ENCODE data around the gene LRRC3B.
"Not testable (repeated sequence)": the region's sequence is repeated elsewhere in the genome, so short reads cannot be mapped to it uniquely, and the experiment has no call there.

The LRRC3B gene

DNA sequence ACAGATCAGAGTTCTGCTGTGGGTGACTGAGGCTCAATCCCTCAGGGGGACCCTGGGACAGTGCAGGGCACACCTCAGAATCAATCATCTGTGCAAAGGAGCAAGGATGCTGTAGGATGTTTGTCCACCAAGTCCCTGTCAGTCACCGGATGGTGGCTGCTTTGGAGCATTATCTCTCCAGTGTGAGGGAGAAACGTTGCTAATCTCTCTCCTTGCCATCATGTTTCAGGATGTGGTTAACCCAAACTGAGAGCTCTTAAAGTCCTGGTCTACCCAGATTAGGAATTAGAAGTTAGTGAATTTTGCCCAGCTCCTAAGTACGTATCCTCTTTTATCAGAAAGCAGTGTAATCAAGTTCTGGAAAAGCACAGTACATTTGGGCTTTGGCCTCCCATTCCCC is 26.2 kb upstream of the LRRC3B start:
- H3K4me1 ChIP-seq (ENCODE audit: insufficient read depth, low read length, poor library complexity, severe bottlenecking), result no peaks in the 10 kb centered on the region
- H3K9me2 ChIP-seq (replicated peaks; ENCODE audit: low read depth, low read length), result no peaks in the 10 kb centered on the region
- no peaks in the 10 kb centered on the region for H3K27me3 ChIP-seq (ENCODE audit: insufficient read depth, low read length, poor library complexity, severe bottlenecking)
- no peaks in the 10 kb centered on the region for H3K79me2 ChIP-seq (ENCODE audit: insufficient read depth, low read length)
- no peaks in the 10 kb centered on the region; the same call in 1 of the 2 replicates for H3K9me3 ChIP-seq (ENCODE audit: insufficient read depth, low read depth, low read length)
- no peaks in the 10 kb centered on the region for H4K20me1 ChIP-seq (ENCODE audit: insufficient read depth, low read length, poor library complexity, severe bottlenecking)
- H3K4me2 ChIP-seq (ENCODE audit: low read depth, low read length, poor library complexity, severe bottlenecking), result no peak overlapping the region
- TF ChIP-seq CTCF (conservative IDR thresholded peaks at IDR 0.05; ENCODE audit: low read length) (no peak), EZH2phosphoT487 (IDR thresholded peaks at IDR 0.05; ENCODE audit: borderline replicate concordance) (no peak)
- H3F3A ChIP-seq (ENCODE audit: low read depth), result no peaks in the 10 kb centered on the region
- H3K36me3 ChIP-seq (ENCODE audit: insufficient read depth, low read length), result no peaks in the 10 kb centered on the region
- H2AFZ ChIP-seq (ENCODE audit: low read length), result no peak overlapping the region
- H3K4me3 ChIP-seq (ENCODE audit: low read length, poor library complexity, severe bottlenecking), result no peak overlapping the region
- H3K9ac ChIP-seq (ENCODE audit: low read depth, low read length, poor library complexity, severe bottlenecking), result no peak overlapping the region

GRCh38 chr3:26603311-26603710 is 19.3 kb upstream of the LRRC3B start:
- not testable (repeated sequence) for H3K36me3 ChIP-seq (ENCODE audit: insufficient read depth, low read length); H4K20me1 ChIP-seq (ENCODE audit: insufficient read depth, low read length, poor library complexity, severe bottlenecking); H3K27me3 ChIP-seq (ENCODE audit: insufficient read depth, low read length, poor library complexity, severe bottlenecking); H3F3A ChIP-seq (ENCODE audit: low read depth); H3K9ac ChIP-seq (ENCODE audit: low read depth, low read length, poor library complexity, severe bottlenecking); H2AFZ ChIP-seq (ENCODE audit: low read length); H3K4me2 ChIP-seq (ENCODE audit: low read depth, low read length, poor library complexity, severe bottlenecking); H3K4me3 ChIP-seq (ENCODE audit: low read length, poor library complexity, severe bottlenecking); H3K4me1 ChIP-seq (ENCODE audit: insufficient read depth, low read length, poor library complexity, severe bottlenecking); H3K9me2 ChIP-seq (replicated peaks; ENCODE audit: low read depth, low read length); H3K79me2 ChIP-seq (ENCODE audit: insufficient read depth, low read length); H3K9me3 ChIP-seq (ENCODE audit: insufficient read depth, low read depth, low read length)

DNA sequence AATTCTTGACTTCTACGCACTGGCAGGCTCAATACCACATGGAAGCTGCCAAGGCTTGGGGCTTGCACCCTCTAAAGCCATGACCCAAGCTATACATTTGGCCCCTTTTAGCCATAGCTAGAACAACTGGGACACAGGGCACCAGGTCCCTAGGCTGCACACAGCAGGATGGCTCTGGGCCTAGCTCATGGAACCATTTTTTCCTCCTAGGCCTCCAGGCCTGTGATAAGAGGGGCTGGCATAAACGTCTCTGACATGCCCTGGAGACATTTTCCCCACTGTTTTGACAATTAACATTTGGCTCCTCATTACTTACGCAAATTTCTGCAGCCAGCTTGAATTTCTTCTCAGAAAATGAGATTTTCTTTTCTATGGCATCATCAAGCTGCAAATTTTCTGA is 18.8 kb upstream of the LRRC3B start:
- not testable (repeated sequence) for H3K4me3 ChIP-seq (ENCODE audit: low read length, poor library complexity, severe bottlenecking)

DNA sequence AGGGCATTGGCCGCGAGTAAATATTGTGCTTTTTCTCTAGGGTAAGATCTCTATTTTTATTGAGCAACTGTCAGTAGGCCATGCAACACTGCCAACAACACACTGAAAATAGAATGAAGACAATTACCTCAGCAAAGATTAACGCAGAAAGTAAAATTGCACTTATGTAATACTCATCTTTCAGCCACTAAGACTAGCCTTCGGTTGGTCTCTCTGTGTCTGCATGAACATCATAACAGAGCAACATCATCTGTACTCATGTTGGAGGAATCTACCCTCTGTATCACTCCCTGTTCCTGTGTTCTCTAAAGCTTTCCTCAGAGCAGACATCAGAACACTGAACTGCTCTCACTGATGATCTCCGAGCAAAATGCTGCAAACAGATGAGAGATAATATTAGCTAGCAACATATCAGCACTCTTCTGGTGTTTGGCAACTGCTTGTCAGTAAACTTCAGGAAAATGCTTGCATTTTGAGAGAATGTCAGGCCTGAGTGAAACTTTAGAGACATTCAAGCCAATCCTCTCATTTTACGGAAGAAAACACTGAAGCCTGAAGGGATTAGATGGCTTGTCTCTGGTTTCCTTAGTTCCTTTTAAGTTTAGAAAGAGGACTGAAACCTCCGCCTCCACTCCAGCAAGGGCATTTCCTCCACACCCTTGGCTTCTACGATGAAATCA is 8.4 kb upstream of the LRRC3B start:
- Histone ChIP-seq H3K9ac (ENCODE audit: low read depth, low read length, poor library complexity, severe bottlenecking) (no peak overlapping the region), H4K20me1 (ENCODE audit: insufficient read depth, low read length, poor library complexity, severe bottlenecking) (no peaks in the 10 kb centered on the region), H2AFZ (ENCODE audit: low read length) (no peak overlapping the region), H3F3A (ENCODE audit: low read depth) (no peaks in the 10 kb centered on the region), H3K36me3 (ENCODE audit: insufficient read depth, low read length) (no peaks in the 10 kb centered on the region), H3K79me2 (ENCODE audit: insufficient read depth, low read length) (no peaks in the 10 kb centered on the region), H3K9me2 (replicated peaks; ENCODE audit: low read depth, low read length) (no peaks in the 10 kb centered on the region), H3K4me3 (ENCODE audit: low read length, poor library complexity, severe bottlenecking) (no peak overlapping the region), H3K9me3 (ENCODE audit: insufficient read depth, low read depth, low read length) (no peaks in the 10 kb centered on the region; the same call in 1 of the 2 replicates), H3K27me3 (ENCODE audit: insufficient read depth, low read length, poor library complexity, severe bottlenecking) (no peaks in the 10 kb centered on the region), H3K4me2 (ENCODE audit: low read depth, low read length, poor library complexity, severe bottlenecking) (no peak overlapping the region), H3K4me1 (ENCODE audit: insufficient read depth, low read length, poor library complexity, severe bottlenecking) (no peaks in the 10 kb centered on the region)
- no peak for TF ChIP-seq CTCF (conservative IDR thresholded peaks at IDR 0.05; ENCODE audit: low read length)
- TF ChIP-seq EZH2phosphoT487 (IDR thresholded peaks at IDR 0.05; ENCODE audit: borderline replicate concordance), result no peak

More for the DNA sequence above, 18.8 kb upstream of the LRRC3B start:
- H3K4me2 ChIP-seq (ENCODE audit: low read depth, low read length, poor library complexity, severe bottlenecking); H3K36me3 ChIP-seq (ENCODE audit: insufficient read depth, low read length); H4K20me1 ChIP-seq (ENCODE audit: insufficient read depth, low read length, poor library complexity, severe bottlenecking); H3K9me2 ChIP-seq (replicated peaks; ENCODE audit: low read depth, low read length); H3F3A ChIP-seq (ENCODE audit: low read depth); H3K4me1 ChIP-seq (ENCODE audit: insufficient read depth, low read length, poor library complexity, severe bottlenecking); H3K27me3 ChIP-seq (ENCODE audit: insufficient read depth, low read length, poor library complexity, severe bottlenecking); H3K9ac ChIP-seq (ENCODE audit: low read depth, low read length, poor library complexity, severe bottlenecking); H2AFZ ChIP-seq (ENCODE audit: low read length); H3K79me2 ChIP-seq (ENCODE audit: insufficient read depth, low read length); H3K9me3 ChIP-seq (ENCODE audit: insufficient read depth, low read depth, low read length): not testable (repeated sequence)
